Thymus (tissue), 14 donors: ENCODE data around the gene PDGFC. TPM values are rescaled to one million over a fixed set of nuclear protein-coding genes. Genes with fewer than 3 reads are reported as not detected.

Experiments used
- DNase-seq, 9 donors: peaks; one replicate each; pipeline ENCODE4 v3.0.0-alpha.2; 2013; ENCODE audit warnings: low spot score in 9 of 9, low read depth in 6 of 9, missing footprints in 1 of 9
- H3K27ac ChIP-seq, 2 donors: one replicate each; pipeline ENCODE4 v1.5.1; 2013; ENCODE audit warnings: control low read depth in 1 of 2, low read depth in 1 of 2, low read length in 1 of 2, mild to moderate bottlenecking in 1 of 2, moderate library complexity in 1 of 2
- H3K27me3 ChIP-seq, 2 donors: one replicate each; pipeline ENCODE4 v1.5.1; 2013; ENCODE audit warnings: low read length in 1 of 2; ENCODE audit not compliant: control insufficient read depth in 2 of 2, insufficient read depth in 1 of 2
- H3K36me3 ChIP-seq, 2 donors: one replicate each; pipeline ENCODE4 v1.5.1; 2013; ENCODE audit warnings: low read length in 1 of 2, mild to moderate bottlenecking in 1 of 2, moderate library complexity in 1 of 2; ENCODE audit not compliant: control insufficient read depth in 2 of 2, insufficient read depth in 2 of 2
- H3K4me1 ChIP-seq, 2 donors: one replicate each; pipeline ENCODE4 v1.5.1; 2013; ENCODE audit warnings: low read length in 2 of 2; ENCODE audit not compliant: control insufficient read depth in 2 of 2, insufficient read depth in 2 of 2
- H3K4me3 ChIP-seq, 2 donors: one replicate each; pipeline ENCODE4 v1.5.1; 2013; ENCODE audit warnings: low read length in 2 of 2, control low read depth in 1 of 2, mild to moderate bottlenecking in 1 of 2
- H3K9me3 ChIP-seq, 2 donors: one replicate each; pipeline ENCODE4 v1.5.1; 2013; ENCODE audit warnings: low read length in 1 of 2, mild to moderate bottlenecking in 1 of 2; ENCODE audit not compliant: control insufficient read depth in 2 of 2, insufficient read depth in 1 of 2
- WGBS: extraction: QIAGEN DNeasy Blood & Tissue Kit; methylation state at CpG from one replicate; pipeline ENCODE4 v1.1.7; 2013; 5-methylcytosine and 5-hydroxymethylcytosine counted together
- long read RNA-seq, 10 donors: transcript quantifications; one replicate each; lab custom pipeline, GENCODE V29; 2026
- polyA plus RNA-seq: library from polyadenylated mRNA; stranded (reverse); fragments of 200-250 nt; gene quantifications from one replicate; pipeline ENCODE4 v1.2.3, GENCODE V29; 2013
- total RNA-seq: library from RNA; stranded (reverse); fragments of 120-200 nt; gene quantifications from one replicate; pipeline ENCODE4 v1.2.4, GENCODE V29; 2013
- donor health status: healthy.

PDGFC gene, protein sequence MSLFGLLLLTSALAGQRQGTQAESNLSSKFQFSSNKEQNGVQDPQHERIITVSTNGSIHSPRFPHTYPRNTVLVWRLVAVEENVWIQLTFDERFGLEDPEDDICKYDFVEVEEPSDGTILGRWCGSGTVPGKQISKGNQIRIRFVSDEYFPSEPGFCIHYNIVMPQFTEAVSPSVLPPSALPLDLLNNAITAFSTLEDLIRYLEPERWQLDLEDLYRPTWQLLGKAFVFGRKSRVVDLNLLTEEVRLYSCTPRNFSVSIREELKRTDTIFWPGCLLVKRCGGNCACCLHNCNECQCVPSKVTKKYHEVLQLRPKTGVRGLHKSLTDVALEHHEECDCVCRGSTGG
- total RNA-seq = 11.0 TPM
- polyA plus RNA-seq = 13.1 TPM
- long read RNA-seq, donor 1 = 0 reads
- long read RNA-seq, donor 2 = 0 reads
- long read RNA-seq, donor 3, full-length matches to known transcripts = 3 of 3 reads
- long read RNA-seq, donor 3, partial matches to known transcripts = 0 of 3 reads
- long read RNA-seq, donor 3, other reads (novel, unspliced or antisense) = 0 of 3 reads
- long read RNA-seq, donor 4, full-length matches to known transcripts = 3 of 3 reads
- long read RNA-seq, donor 4, partial matches to known transcripts = 0 of 3 reads
- long read RNA-seq, donor 4, other reads (novel, unspliced or antisense) = 0 of 3 reads
- long read RNA-seq, donor 5, full-length matches to known transcripts = 4 of 4 reads
- long read RNA-seq, donor 5, partial matches to known transcripts = 0 of 4 reads
- long read RNA-seq, donor 5, other reads (novel, unspliced or antisense) = 0 of 4 reads
- long read RNA-seq, donor 6, full-length matches to known transcripts = 1 of 23 reads
- long read RNA-seq, donor 6, partial matches to known transcripts = 22 of 23 reads
- long read RNA-seq, donor 6, other reads (novel, unspliced or antisense) = 0 of 23 reads
- long read RNA-seq, donor 7, partial matches to known transcripts = 0 of 1 reads
- long read RNA-seq, donor 7, other reads (novel, unspliced or antisense) = 0 of 1 reads
- long read RNA-seq, donor 8, full-length matches to known transcripts = 1 of 1 reads
- long read RNA-seq, donor 8, partial matches to known transcripts = 0 of 1 reads
- long read RNA-seq, donor 8, other reads (novel, unspliced or antisense) = 0 of 1 reads
- long read RNA-seq, donor 9, full-length matches to known transcripts = 1 of 1 reads
- long read RNA-seq, donor 9, partial matches to known transcripts = 0 of 1 reads
- long read RNA-seq, donor 9, other reads (novel, unspliced or antisense) = 0 of 1 reads
- long read RNA-seq, donor 10, full-length matches to known transcripts = 5 of 5 reads
- long read RNA-seq, donor 10, partial matches to known transcripts = 0 of 5 reads
- long read RNA-seq, donor 10, other reads (novel, unspliced or antisense) = 0 of 5 reads

DNA sequence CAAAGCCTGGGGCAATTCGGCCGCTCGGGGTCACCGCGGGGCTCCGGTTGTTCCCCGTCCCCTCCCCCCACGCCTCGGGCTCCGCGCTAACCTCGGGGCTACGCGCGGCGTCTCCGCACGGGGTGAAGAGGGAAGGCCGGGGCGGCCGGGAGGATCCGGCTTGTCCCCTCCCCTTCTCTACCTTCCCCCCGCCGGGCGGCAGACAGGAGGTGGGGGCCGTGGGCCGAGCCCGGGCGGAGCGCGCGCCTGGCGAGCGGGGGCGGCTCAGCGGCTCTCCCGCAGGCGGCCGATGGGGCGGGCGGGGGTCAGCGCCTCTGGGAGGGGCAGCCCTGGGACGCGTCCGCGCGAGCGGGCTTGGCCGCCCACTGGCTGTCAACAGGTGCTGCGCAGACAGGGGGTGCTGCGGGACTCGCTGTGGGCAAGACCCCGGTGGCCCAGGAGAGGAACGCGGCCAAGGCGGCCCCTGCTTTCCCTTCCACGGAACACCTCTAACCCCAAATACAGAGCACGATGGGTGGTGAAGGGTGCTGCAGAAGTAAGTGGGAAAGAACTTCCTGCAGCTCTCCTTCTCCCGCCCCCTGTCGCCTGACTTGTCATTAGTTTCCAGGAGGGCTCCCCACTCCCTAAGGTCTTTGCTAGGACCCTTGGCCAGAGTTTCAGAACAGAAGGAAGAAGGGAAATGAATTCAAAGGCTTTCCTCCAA is at the start of gene PDGFC:
TSS of gene PDGFC (minus strand) at position 124 of the 703 bp plus-strand sequence. CDS start 896 bp downstream, outside the sequence.
- peaks cover 0 to 25% of the 10 kb centered on the region in 2 donors for H3K4me1 ChIP-seq
- H3K9me3 ChIP-seq = no peaks in the 10 kb centered on the region
- H3K27ac ChIP-seq = peak within 1 kb of the TSS; percentile 65 to 68
- H3K4me3 ChIP-seq = peak within 1 kb of the TSS; percentile 31 to 54
- under 1% methylated on average over 60 of the region's 60 CpGs for WGBS
- peaks cover 20 to 43% of the 10 kb centered on the region in 2 donors for H3K27me3 ChIP-seq
- peak in 4 of 9 donors; percentile 22 to 53 (median 30) for DNase-seq
- no peaks in the 10 kb centered on the region for H3K36me3 ChIP-seq

DNA sequence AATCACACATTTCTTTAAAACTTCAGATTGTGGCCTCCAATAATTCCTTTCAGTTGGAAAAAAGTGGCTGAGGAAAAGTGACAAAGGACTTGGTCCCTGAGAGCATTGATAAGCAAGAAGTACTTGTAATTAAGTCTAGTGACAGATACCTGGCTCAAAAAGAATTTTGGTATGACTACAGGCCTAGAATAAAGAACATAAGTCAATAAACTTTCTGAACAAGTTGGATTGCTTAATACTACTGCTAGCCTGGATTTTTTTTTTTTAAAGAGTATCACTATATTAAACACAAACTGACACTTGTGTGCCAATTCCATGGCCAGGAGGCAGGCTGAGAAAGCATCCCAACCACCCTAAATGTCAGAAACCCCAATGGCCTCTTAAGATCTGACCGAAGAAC is 49.3 kb upstream of the PDGFC start:
- 89% methylated on average over 1 of the region's 1 CpG for WGBS
- no peaks in the 10 kb centered on the region for H3K4me1 ChIP-seq
- no peaks in the 10 kb centered on the region for H3K36me3 ChIP-seq
- no peak overlapping the region for H3K4me3 ChIP-seq
- no peak for DNase-seq
- no peak overlapping the region for H3K27ac ChIP-seq
- H3K9me3 ChIP-seq = no peaks in the 10 kb centered on the region
- no peaks in the 10 kb centered on the region for H3K27me3 ChIP-seq

DNA sequence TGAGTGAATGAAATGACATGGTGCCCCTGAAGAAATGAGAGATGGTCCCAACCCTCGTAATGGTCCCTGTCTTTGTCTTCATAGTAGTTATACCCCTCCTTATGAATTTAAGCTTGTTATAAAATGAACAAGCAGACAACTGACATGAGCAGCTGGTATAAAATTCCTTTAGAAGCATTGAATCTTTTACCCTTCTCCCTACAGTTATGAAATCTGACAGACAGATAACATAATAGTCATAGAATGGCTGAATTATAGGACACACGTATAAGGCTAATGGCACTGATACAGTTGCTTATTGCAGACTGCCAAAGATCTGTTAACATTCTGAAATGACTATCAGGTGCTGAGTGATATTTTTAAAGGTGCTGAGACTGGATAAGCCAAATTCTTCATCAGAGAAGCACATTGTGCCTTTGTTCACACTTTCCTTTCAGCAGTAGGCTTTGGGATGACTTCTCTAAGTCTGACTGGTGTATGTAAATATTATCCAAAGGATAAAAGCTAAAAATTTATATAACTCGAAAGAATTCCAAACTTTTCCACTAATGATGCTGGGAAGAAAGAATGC is 47.4 kb upstream of the PDGFC start:
- Histone ChIP-seq H3K9me3 (no peaks in the 10 kb centered on the region), H3K27ac (no peak overlapping the region), H3K4me3 (no peak overlapping the region), H3K36me3 (no peaks in the 10 kb centered on the region), H3K27me3 (no peaks in the 10 kb centered on the region), H3K4me1 (no peaks in the 10 kb centered on the region)
- WGBS = 91% methylated on average over 3 of the region's 3 CpGs
- DNase-seq = no peak

DNA sequence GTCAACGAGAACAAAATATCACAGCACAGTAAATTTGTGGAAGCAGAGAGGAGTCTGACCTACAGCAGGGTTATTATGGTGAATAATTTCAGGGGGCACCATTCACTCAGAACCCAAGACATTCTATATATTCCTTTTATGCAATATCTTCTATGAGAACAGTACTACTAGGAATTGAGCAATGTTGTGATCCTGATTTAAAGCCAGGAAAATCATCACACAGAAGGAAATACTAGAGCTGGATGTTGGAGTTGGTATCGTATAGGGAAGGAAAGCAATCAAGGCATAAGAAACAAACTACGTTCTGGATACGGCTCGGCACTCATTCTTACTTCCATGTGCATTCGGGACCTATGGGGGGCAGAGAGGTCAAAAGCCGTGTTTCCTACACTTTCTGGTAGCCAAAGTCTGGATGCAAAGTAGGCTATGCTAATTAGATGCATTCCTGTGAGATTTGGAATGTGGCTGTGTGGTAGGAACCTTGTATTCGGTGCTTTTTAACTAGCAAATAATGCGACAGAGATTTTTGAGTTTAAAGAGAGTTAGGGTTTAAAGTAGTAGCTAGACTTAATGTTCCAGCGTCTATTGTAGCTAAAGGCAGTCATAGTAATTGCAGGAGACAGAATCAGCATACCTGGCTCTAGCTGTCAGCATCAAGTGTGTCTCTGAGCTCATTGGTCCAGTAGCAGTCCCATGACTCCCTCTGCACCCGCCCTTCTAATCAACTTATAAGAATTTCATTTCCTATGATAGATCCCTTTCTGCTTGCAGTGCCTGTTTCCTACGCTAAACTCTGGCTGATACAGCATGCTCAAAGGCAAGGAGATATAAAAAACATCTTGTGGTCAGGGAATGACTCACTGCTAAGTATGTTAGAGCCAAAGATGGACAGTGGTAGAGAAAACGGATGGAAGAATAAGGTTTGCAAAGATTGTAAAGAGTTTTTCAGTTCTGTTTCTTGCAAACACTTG is 43.3 kb upstream of the PDGFC start:
- no peaks in the 10 kb centered on the region for H3K27me3 ChIP-seq
- H3K9me3 ChIP-seq = no peaks in the 10 kb centered on the region
- H3K4me1 ChIP-seq = no peaks in the 10 kb centered on the region
- WGBS = 94% methylated on average over 13 of the region's 13 CpGs
- no peaks in the 10 kb centered on the region for H3K36me3 ChIP-seq
- no peak overlapping the region for H3K27ac ChIP-seq
- no peak overlapping the region for H3K4me3 ChIP-seq
- no peak for DNase-seq

DNA sequence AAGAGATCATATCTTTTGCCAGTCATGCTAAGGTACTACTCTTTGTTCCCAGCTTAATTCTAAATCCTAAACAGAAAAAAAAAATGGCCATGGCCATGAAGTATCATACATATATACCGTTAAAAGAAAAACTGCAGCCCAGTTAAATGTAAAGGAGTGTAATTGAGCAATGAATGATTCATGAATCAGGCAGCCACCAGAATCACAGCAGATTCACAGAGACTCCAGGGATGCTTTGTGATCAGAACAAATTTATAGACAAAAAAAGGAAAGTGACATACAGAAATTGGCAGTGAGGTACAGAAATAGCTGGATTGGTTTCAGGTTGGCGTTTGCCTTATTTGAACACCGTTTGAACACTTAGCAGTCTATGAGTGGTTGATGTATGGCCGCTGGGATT is 42.1 kb upstream of the PDGFC start:
- Histone ChIP-seq H3K27me3 (no peaks in the 10 kb centered on the region), H3K4me3 (no peak overlapping the region), H3K27ac (no peak overlapping the region), H3K9me3 (no peaks in the 10 kb centered on the region), H3K4me1 (no peaks in the 10 kb centered on the region), H3K36me3 (no peaks in the 10 kb centered on the region)
- 93% methylated on average over 4 of the region's 4 CpGs for WGBS
- no peak for DNase-seq

DNA sequence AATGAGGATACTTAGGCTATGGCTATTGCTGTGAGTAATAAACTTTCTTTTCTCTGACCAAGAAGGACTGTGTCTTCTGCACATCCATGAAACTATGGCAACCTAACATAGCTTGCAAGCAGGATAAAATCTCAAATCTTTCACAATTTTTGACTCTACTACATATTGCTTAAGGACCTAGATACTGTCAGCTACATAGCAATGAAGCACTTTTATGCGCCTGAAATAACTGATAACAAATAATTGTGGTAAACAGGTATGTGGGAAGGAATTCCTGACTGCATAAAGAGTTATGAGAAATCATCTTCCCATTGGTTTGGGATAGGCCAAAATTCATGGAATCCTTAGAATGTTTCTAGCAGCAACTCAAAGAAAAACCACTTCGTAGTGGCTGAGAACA is 41.2 kb upstream of the PDGFC start:
- H3K4me1 ChIP-seq = no peaks in the 10 kb centered on the region
- no peak overlapping the region for H3K27ac ChIP-seq
- DNase-seq = no peak
- no peak overlapping the region for H3K4me3 ChIP-seq
- 91% methylated on average over 2 of the region's 2 CpGs for WGBS
- H3K36me3 ChIP-seq = no peaks in the 10 kb centered on the region
- no peaks in the 10 kb centered on the region for H3K9me3 ChIP-seq
- no peaks in the 10 kb centered on the region for H3K27me3 ChIP-seq

DNA sequence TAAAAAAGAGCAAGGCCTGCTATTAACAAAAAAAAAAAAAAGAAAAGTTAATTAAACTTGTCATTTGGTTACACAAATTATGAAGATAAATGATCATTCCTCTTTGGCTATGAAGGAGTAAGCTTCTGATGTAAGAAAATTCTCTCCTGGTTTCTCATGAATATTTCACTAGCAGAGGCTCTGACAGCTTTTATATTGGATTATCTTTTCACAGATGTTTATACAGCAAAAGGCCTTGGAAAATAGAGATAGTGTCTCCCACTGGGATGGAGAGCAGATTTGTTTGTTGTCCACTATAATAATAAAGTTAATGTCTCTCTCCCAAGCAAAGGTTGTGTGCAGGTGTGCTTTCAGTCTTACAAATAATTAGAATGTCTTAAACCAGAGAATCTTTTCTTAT is 40.7 kb upstream of the PDGFC start:
- no peaks in the 10 kb centered on the region for H3K4me1 ChIP-seq
- H3K9me3 ChIP-seq = no peaks in the 10 kb centered on the region
- no peaks in the 10 kb centered on the region for H3K27me3 ChIP-seq
- DNase-seq = no peak
- no peak overlapping the region for H3K27ac ChIP-seq
- H3K36me3 ChIP-seq = no peaks in the 10 kb centered on the region
- H3K4me3 ChIP-seq = no peak overlapping the region
